ENCODE data around the gene CHAC1. TPM values are rescaled to one million over a fixed set of nuclear protein-coding genes. Genes with fewer than 3 reads are reported as not detected.

CHAC1 gene
- total RNA-seq, 1 donor from 2014 or later = 0.46 TPM

DNA sequence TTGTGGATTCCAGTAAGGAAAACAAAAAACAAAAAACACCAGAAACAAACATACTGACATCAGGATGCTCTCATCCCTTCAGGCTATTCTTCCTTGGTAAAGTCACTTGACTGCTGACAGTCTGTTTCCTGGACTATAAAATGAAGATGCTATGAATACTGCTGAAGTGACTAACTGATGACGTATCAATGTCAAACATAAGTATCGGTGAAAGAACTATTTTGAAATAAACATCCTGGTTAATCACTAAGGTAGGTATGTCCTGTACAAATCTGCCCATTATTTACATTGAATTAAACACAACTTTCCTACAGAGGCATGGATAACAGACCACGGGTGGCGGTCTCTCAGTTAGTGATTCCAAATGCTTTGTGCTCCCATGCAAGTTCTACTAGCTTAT, 45.9 kb downstream of the CHAC1 start:
- intact Hi-C loops (cut with DNase I) = no loop called here
- no peak for DNase-seq
- no peak for ATAC-seq (ENCODE audit: poor library complexity)

DNA sequence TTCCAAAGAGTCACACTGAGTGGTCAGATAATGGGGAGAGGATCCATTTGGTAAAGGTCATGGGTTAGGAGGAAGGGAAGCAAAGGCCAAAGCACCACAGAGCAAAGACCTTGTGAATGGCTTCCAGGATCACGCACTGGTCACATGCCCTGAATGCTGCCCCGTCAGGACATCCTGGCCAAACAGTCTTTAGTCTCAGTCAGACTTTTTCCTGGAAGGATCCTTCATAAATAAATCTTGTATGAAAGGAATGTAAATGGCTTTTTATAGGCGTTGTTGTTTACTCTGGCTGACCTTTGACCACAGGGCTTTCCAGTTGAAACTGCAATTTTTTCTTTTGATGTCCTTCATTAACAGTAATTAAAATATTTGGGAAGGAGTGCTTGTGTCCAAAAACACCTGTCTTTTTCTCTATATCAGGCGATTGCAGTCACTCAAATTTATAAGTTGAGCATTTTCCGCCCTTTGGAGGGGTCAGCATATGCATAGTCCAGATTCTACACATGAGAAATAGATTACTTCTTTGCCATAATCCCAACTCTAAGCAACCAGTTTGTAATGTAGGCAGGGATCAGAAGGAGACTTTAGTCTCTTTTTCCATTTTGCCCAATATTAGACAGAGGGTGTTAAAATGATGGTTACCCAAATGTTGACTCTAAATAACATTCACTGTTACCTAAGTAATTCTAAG, 48.4 kb downstream of the CHAC1 start:
- DNase-seq = no peak
- intact Hi-C loops (cut with DNase I) = no loop called here
- no peak for ATAC-seq (ENCODE audit: poor library complexity)

DNA sequence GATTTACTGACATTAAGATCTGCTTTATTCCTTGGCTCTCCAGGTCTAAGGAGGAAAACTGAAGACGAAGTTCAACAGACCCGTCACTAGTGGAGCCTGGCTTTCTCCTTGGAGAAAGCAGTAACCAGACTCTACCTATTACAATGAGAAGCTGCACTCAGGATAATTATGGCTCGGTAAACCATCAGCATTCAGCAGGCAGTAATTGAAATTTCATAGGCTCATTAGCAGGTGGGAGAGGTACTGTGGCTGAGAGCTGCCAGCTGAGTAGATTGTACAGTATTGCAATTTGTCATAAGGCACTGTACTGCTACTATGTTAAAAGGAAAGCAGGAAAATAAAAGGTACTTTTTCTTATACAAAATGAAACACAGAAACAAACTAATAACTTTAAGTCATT, 51.2 kb downstream of the CHAC1 start:
- DNase-seq (no peak), ATAC-seq (ENCODE audit: poor library complexity) (no peak)
- intact Hi-C loops (cut with DNase I) = no loop called here

Other genes with a start within 250 kb of the CHAC1 start
- gene RMDN3, start 198.2 kb upstream of the CHAC1 start, total RNA-seq = 17.3 TPM
- 6.5 TPM for gene GCHFR, start 189.4 kb upstream of the CHAC1 start, total RNA-seq
- 0.16 TPM for gene C15orf62, start 183.5 kb upstream of the CHAC1 start, total RNA-seq
- 26.4 TPM for gene ZFYVE19, start 146.4 kb upstream of the CHAC1 start, total RNA-seq
- gene DNAJC17, start 146.0 kb upstream of the CHAC1 start, total RNA-seq = 16.1 TPM
- gene PPP1R14D, start 124.8 kb upstream of the CHAC1 start, total RNA-seq = not detected
- 0.59 TPM for gene SPINT1, start 109.4 kb upstream of the CHAC1 start, total RNA-seq
- not detected for gene RHOV, start 79.2 kb upstream of the CHAC1 start, total RNA-seq
- 18.4 TPM for gene VPS18, start 59.0 kb upstream of the CHAC1 start, total RNA-seq
- 10.7 TPM for gene DLL4, start 24.1 kb upstream of the CHAC1 start, total RNA-seq
- 9.4 TPM for gene INO80, start 162.8 kb downstream of the CHAC1 start, total RNA-seq